HG02763 (cell line): Measurements from ENCODE around the gene GPAT3.
A peak's percentile ranks its signal among the peaks of the same experiment; 100 is the strongest.
"Not testable (repeated sequence)": the region's sequence is repeated elsewhere in the genome, so short reads cannot be mapped to it uniquely, and the experiment has no call there.

ENCODE experiments used
- ATAC-seq: cut with Tn5 transposase; IDR thresholded peaks from one replicate; pipeline ENCODE4 v1.9.1; 2021; ENCODE audit warnings: mild to moderate bottlenecking, moderate library complexity; ENCODE audit not compliant: unreplicated experiment

The GPAT3 gene

GRCh38 chr4:83535520-83536361 lies at the start of gene GPAT3:
Gene GPAT3, plus strand, starts transcription at chr4:83536108. Its CDS starts 515 bp downstream, at chr4:83536623.
- peak; percentile 63 for ATAC-seq

- ATAC-seq, result no peak
Observed at GRCh38 chr4:83486457-83487129, 49.3 kb upstream of the GPAT3 start.

- ATAC-seq, result no peak
Observed at GRCh38 chr4:83489711-83490326, 46.1 kb upstream of the GPAT3 start.

GRCh38 chr4:83490876-83491450 lies 44.9 kb upstream of the GPAT3 start:
- peak; percentile 89 for ATAC-seq

- not testable (repeated sequence) for ATAC-seq
Observed at GRCh38 chr4:83496085-83496917, 39.6 kb upstream of the GPAT3 start.

GRCh38 chr4:83498187-83498586 lies 37.7 kb upstream of the GPAT3 start:
- no peak for ATAC-seq

GRCh38 chr4:83501671-83502070 lies 34.2 kb upstream of the GPAT3 start:
- ATAC-seq, result not testable (repeated sequence)

GRCh38 chr4:83503974-83504373 lies 31.9 kb upstream of the GPAT3 start:
- no peak for ATAC-seq

- no peak for ATAC-seq
Observed at GRCh38 chr4:83504503-83504902, 31.4 kb upstream of the GPAT3 start.

- no peak for ATAC-seq
Observed at GRCh38 chr4:83504996-83505395, 30.9 kb upstream of the GPAT3 start.

GRCh38 chr4:83509156-83509585 lies 26.7 kb upstream of the GPAT3 start:
- not testable (repeated sequence) for ATAC-seq

GRCh38 chr4:83510442-83510841 lies 25.5 kb upstream of the GPAT3 start:
- no peak for ATAC-seq

GRCh38 chr4:83516042-83516772 lies 19.7 kb upstream of the GPAT3 start:
- no peak for ATAC-seq

- ATAC-seq, result no peak
Observed at GRCh38 chr4:83522239-83522638, 13.7 kb upstream of the GPAT3 start.

- no peak for ATAC-seq
Observed at GRCh38 chr4:83527671-83528070, 8.2 kb upstream of the GPAT3 start.

- ATAC-seq, result peak; percentile 7
Observed at GRCh38 chr4:83536362-83537272, 709 bp downstream of the GPAT3 start.

- no peak for ATAC-seq
Observed at GRCh38 chr4:83542225-83542624, 6.3 kb downstream of the GPAT3 start.

- no peak for ATAC-seq
Observed at GRCh38 chr4:83546786-83547185, 10.9 kb downstream of the GPAT3 start.
